ENCODE results near the gene EPC1. TPM values are rescaled to one million over a fixed set of nuclear protein-coding genes. Genes with fewer than 3 reads are reported as not detected.
"Not testable (repeated sequence)": the region's sequence is repeated elsewhere in the genome, so short reads cannot be mapped to it uniquely, and the experiment has no call there.

EPC1 gene
- polyA plus RNA-seq, 3 donors: 67.0 to 79.2 (median 77.9) TPM

- no peak for DNase-seq (ENCODE audit: low read depth in 3 of 3, low spot score in 2 of 3)
Measured at GRCh38 chr10:32295027-32295426, 51.9 kb downstream of the EPC1 start.

- no peak for DNase-seq (ENCODE audit: low read depth in 3 of 3, low spot score in 2 of 3)
Measured at GRCh38 chr10:32293581-32293980, 53.4 kb downstream of the EPC1 start.

- no peak for DNase-seq (ENCODE audit: low read depth in 3 of 3, low spot score in 2 of 3)
Measured at GRCh38 chr10:32279795-32280194, 67.2 kb downstream of the EPC1 start.

- no peak for DNase-seq (ENCODE audit: low read depth in 3 of 3, low spot score in 2 of 3)
Measured at GRCh38 chr10:32273336-32273735, 73.6 kb downstream of the EPC1 start.

- DNase-seq (ENCODE audit: low read depth in 3 of 3, low spot score in 2 of 3): no peak
Measured at GRCh38 chr10:32271617-32272016, 75.3 kb downstream of the EPC1 start.

GRCh38 chr10:32269343-32270100 is 77.4 kb downstream of the EPC1 start:
- no peak for DNase-seq (ENCODE audit: low read depth in 3 of 3, low spot score in 2 of 3)

- DNase-seq (ENCODE audit: low read depth in 3 of 3, low spot score in 2 of 3): no peak
Measured at GRCh38 chr10:32268788-32269187, 78.2 kb downstream of the EPC1 start.

- no peak for DNase-seq (ENCODE audit: low read depth in 3 of 3, low spot score in 2 of 3)
Measured at GRCh38 chr10:32266979-32267378, 80.0 kb downstream of the EPC1 start.

- no peak for DNase-seq (ENCODE audit: low read depth in 3 of 3, low spot score in 2 of 3)
Measured at GRCh38 chr10:32266566-32266965, 80.4 kb downstream of the EPC1 start.

GRCh38 chr10:32265756-32266155 is 81.2 kb downstream of the EPC1 start:
- no peak for DNase-seq (ENCODE audit: low read depth in 3 of 3, low spot score in 2 of 3)

GRCh38 chr10:32263300-32263699 is 83.7 kb downstream of the EPC1 start:
- no peak for DNase-seq (ENCODE audit: low read depth in 3 of 3, low spot score in 2 of 3)

GRCh38 chr10:32259551-32259950 is 87.4 kb downstream of the EPC1 start:
- DNase-seq (ENCODE audit: low read depth in 3 of 3, low spot score in 2 of 3): no peak

- DNase-seq (ENCODE audit: low read depth in 3 of 3, low spot score in 2 of 3): peak; percentile 17 to 48 (median 38)
Measured at GRCh38 chr10:32256613-32257437, 90.1 kb downstream of the EPC1 start.

- no peak for DNase-seq (ENCODE audit: low read depth in 3 of 3, low spot score in 2 of 3)
Measured at GRCh38 chr10:32253821-32254220, 93.1 kb downstream of the EPC1 start.

- no peak for DNase-seq (ENCODE audit: low read depth in 3 of 3, low spot score in 2 of 3)
Measured at GRCh38 chr10:32253276-32253675, 93.7 kb downstream of the EPC1 start.

- not testable (repeated sequence) for DNase-seq (ENCODE audit: low read depth in 3 of 3, low spot score in 2 of 3)
Measured at GRCh38 chr10:32250489-32250888, 96.5 kb downstream of the EPC1 start.

- DNase-seq (ENCODE audit: low read depth in 3 of 3, low spot score in 2 of 3): no peak
Measured at GRCh38 chr10:32246685-32247084, 100.3 kb downstream of the EPC1 start.

GRCh38 chr10:32245760-32246159 is 101.2 kb downstream of the EPC1 start:
- DNase-seq (ENCODE audit: low read depth in 3 of 3, low spot score in 2 of 3): no peak

GRCh38 chr10:32244421-32245207 is 102.3 kb downstream of the EPC1 start:
- no peak for DNase-seq (ENCODE audit: low read depth in 3 of 3, low spot score in 2 of 3)

GRCh38 chr10:32244011-32244410 is 102.9 kb downstream of the EPC1 start:
- no peak for DNase-seq (ENCODE audit: low read depth in 3 of 3, low spot score in 2 of 3)

GRCh38 chr10:32241946-32242345 is 105.0 kb downstream of the EPC1 start:
- no peak for DNase-seq (ENCODE audit: low read depth in 3 of 3, low spot score in 2 of 3)
